ENCODE data around the gene DIO3. TPM values are rescaled to one million over a fixed set of nuclear protein-coding genes. Genes with fewer than 3 reads are reported as not detected.

Gene DIO3
- total RNA-seq, 2 experiments from 2014 or later = not detected

- Mint-ChIP-seq H3K27ac (no peak overlapping the region), H3K9me3 (ENCODE audit: low read depth) (no peaks in the 10 kb centered on the region), H3K36me3 (ENCODE audit: low read depth) (no peaks in the 10 kb centered on the region)
These were observed 17.2 kb downstream of the DIO3 start for GRCh38 chr14:101578489-101578888.

GRCh38 chr14:101579372-101580080 lies 18.2 kb downstream of the DIO3 start:
- POLR2A ChIA-PET = no interaction called here
- CTCF ChIA-PET = no interaction called here

More at GRCh38 chr14:101578489-101578888, 17.2 kb downstream of the DIO3 start:
- Mint-ChIP-seq H3K27me3 (peaks cover 6% of the 10 kb centered on the region), H3K4me1 (no peaks in the 10 kb centered on the region), H3K4me3 (no peak overlapping the region)
- ATAC-seq (no peak), DNase-seq (no peak)
- intact Hi-C loops (cut with DNase I, micrococcal nuclease) = no loop called here
- ChIA-PET CTCF (no interaction called here), POLR2A (no interaction called here)

GRCh38 chr14:101581806-101582205 lies 20.5 kb downstream of the DIO3 start:
- no peak for ATAC-seq
- CTCF ChIA-PET = no interaction called here

More at GRCh38 chr14:101579372-101580080, 18.2 kb downstream of the DIO3 start:
- no peaks in the 10 kb centered on the region for H3K9me3 Mint-ChIP-seq (ENCODE audit: low read depth)
- H3K36me3 Mint-ChIP-seq (ENCODE audit: low read depth) = no peaks in the 10 kb centered on the region
- H3K4me1 Mint-ChIP-seq = no peaks in the 10 kb centered on the region
- no peak overlapping the region for H3K4me3 Mint-ChIP-seq
- ATAC-seq = no peak
- DNase-seq = no peak
- peaks cover 6% of the 10 kb centered on the region for H3K27me3 Mint-ChIP-seq
- no peak overlapping the region for H3K27ac Mint-ChIP-seq
- intact Hi-C loops (cut with DNase I, micrococcal nuclease) = no loop called here

GRCh38 chr14:101582294-101582693 lies 21.0 kb downstream of the DIO3 start:
- intact Hi-C loops (cut with DNase I, micrococcal nuclease) = no loop called here
- DNase-seq = no peak
- no peak overlapping the region for H3K4me3 Mint-ChIP-seq
- H3K9me3 Mint-ChIP-seq (ENCODE audit: low read depth) = no peaks in the 10 kb centered on the region
- H3K27ac Mint-ChIP-seq = no peak overlapping the region
- H3K27me3 Mint-ChIP-seq = peaks cover 4% of the 10 kb centered on the region
- ATAC-seq = no peak
- CTCF ChIA-PET = no interaction called here
- POLR2A ChIA-PET = no interaction called here
- no peaks in the 10 kb centered on the region for H3K36me3 Mint-ChIP-seq (ENCODE audit: low read depth)
- no peaks in the 10 kb centered on the region for H3K4me1 Mint-ChIP-seq

More at GRCh38 chr14:101581806-101582205, 20.5 kb downstream of the DIO3 start:
- H3K36me3 Mint-ChIP-seq (ENCODE audit: low read depth) = no peaks in the 10 kb centered on the region
- H3K27me3 Mint-ChIP-seq = peaks cover 4% of the 10 kb centered on the region
- H3K4me1 Mint-ChIP-seq = no peaks in the 10 kb centered on the region
- H3K9me3 Mint-ChIP-seq (ENCODE audit: low read depth) = no peaks in the 10 kb centered on the region
- intact Hi-C loops (cut with DNase I, micrococcal nuclease) = no loop called here
- DNase-seq = no peak
- POLR2A ChIA-PET = no interaction called here
- no peak overlapping the region for H3K4me3 Mint-ChIP-seq
- H3K27ac Mint-ChIP-seq = no peak overlapping the region

GRCh38 chr14:101583006-101583714 lies 21.9 kb downstream of the DIO3 start:
- H3K27ac Mint-ChIP-seq = no peak overlapping the region
- intact Hi-C loops (cut with DNase I, micrococcal nuclease) = no loop called here
- ATAC-seq (no peak), DNase-seq (no peak)
- no peaks in the 10 kb centered on the region for H3K36me3 Mint-ChIP-seq (ENCODE audit: low read depth)
- peaks cover 4% of the 10 kb centered on the region for H3K27me3 Mint-ChIP-seq
- H3K4me3 Mint-ChIP-seq = no peak overlapping the region
- CTCF ChIA-PET = no interaction called here
- POLR2A ChIA-PET = no interaction called here
- H3K4me1 Mint-ChIP-seq = no peaks in the 10 kb centered on the region
- no peaks in the 10 kb centered on the region for H3K9me3 Mint-ChIP-seq (ENCODE audit: low read depth)

- no peak overlapping the region for H3K27ac Mint-ChIP-seq
These were observed 22.4 kb downstream of the DIO3 start for GRCh38 chr14:101583715-101584054.

GRCh38 chr14:101584055-101584859 lies 23.0 kb downstream of the DIO3 start:
- Mint-ChIP-seq H3K27ac (no peak overlapping the region), H3K4me1 (no peaks in the 10 kb centered on the region), H3K27me3 (peaks cover 4% of the 10 kb centered on the region), H3K9me3 (ENCODE audit: low read depth) (no peaks in the 10 kb centered on the region), H3K36me3 (ENCODE audit: low read depth) (no peaks in the 10 kb centered on the region), H3K4me3 (no peak overlapping the region)
- ChIA-PET POLR2A (no interaction called here), CTCF (interaction anchor here (1.2 kb wide), 1 partner anchor 43 kb away, joined by 5 read pairs; no protein-coding TSS in a partner anchor)
- no peak for ATAC-seq
- intact Hi-C loops (cut with DNase I, micrococcal nuclease) = no loop called here
- DNase-seq = no peak

More at GRCh38 chr14:101583715-101584054, 22.4 kb downstream of the DIO3 start:
- Mint-ChIP-seq H3K27me3 (peaks cover 4% of the 10 kb centered on the region), H3K36me3 (ENCODE audit: low read depth) (no peaks in the 10 kb centered on the region), H3K9me3 (ENCODE audit: low read depth) (no peaks in the 10 kb centered on the region), H3K4me1 (no peaks in the 10 kb centered on the region), H3K4me3 (no peak overlapping the region)
- ATAC-seq (no peak), DNase-seq (no peak)
- ChIA-PET POLR2A (no interaction called here), CTCF (interaction anchor here (1.2 kb wide), 1 partner anchor 44 kb away, joined by 5 read pairs; no protein-coding TSS in a partner anchor)
- intact Hi-C loops (cut with DNase I, micrococcal nuclease) = no loop called here

GRCh38 chr14:101585211-101585610 lies 23.9 kb downstream of the DIO3 start:
- ChIA-PET POLR2A (interaction anchor here (0.7 kb wide), 1 partner anchor 84 kb away, joined by 5 read pairs; no protein-coding TSS in a partner anchor), CTCF (no interaction called here)
- H3K9me3 Mint-ChIP-seq (ENCODE audit: low read depth) = no peaks in the 10 kb centered on the region
- no peaks in the 10 kb centered on the region for H3K36me3 Mint-ChIP-seq (ENCODE audit: low read depth)
- H3K4me3 Mint-ChIP-seq = no peak overlapping the region
- no peaks in the 10 kb centered on the region for H3K4me1 Mint-ChIP-seq
- intact Hi-C loops (cut with DNase I, micrococcal nuclease) = no loop called here
- peaks cover 4% of the 10 kb centered on the region for H3K27me3 Mint-ChIP-seq
- DNase-seq (no peak), ATAC-seq (no peak)
- H3K27ac Mint-ChIP-seq = no peak overlapping the region

- Mint-ChIP-seq H3K36me3 (ENCODE audit: low read depth) (no peaks in the 10 kb centered on the region), H3K9me3 (ENCODE audit: low read depth) (no peaks in the 10 kb centered on the region), H3K27ac (no peak overlapping the region), H3K27me3 (no peaks in the 10 kb centered on the region), H3K4me3 (no peak overlapping the region), H3K4me1 (no peaks in the 10 kb centered on the region)
- intact Hi-C loops (cut with DNase I, micrococcal nuclease) = no loop called here
- ChIA-PET POLR2A (no interaction called here), CTCF (interaction anchor here (0.6 kb wide), 1 partner anchor 273 kb away, joined by 3 read pairs; no protein-coding TSS in a partner anchor)
- no peak for DNase-seq
- no peak for ATAC-seq
These were observed 25.5 kb downstream of the DIO3 start for GRCh38 chr14:101586531-101587430.

GRCh38 chr14:101587441-101587911 lies 26.2 kb downstream of the DIO3 start:
- ATAC-seq (no peak), DNase-seq (no peak)
- CTCF ChIA-PET = no interaction called here
- Mint-ChIP-seq H3K4me3 (no peak overlapping the region), H3K4me1 (no peaks in the 10 kb centered on the region), H3K27me3 (no peaks in the 10 kb centered on the region), H3K9me3 (ENCODE audit: low read depth) (no peaks in the 10 kb centered on the region), H3K36me3 (ENCODE audit: low read depth) (no peaks in the 10 kb centered on the region), H3K27ac (no peak overlapping the region)
- intact Hi-C loops (cut with DNase I, micrococcal nuclease) = no loop called here
- POLR2A ChIA-PET = no interaction called here
